CD14-positive monocyte (primary cell): ENCODE results near the gene KCTD14. TPM values are rescaled to one million over a fixed set of nuclear protein-coding genes. Genes with fewer than 3 reads are reported as not detected.

Experiments
- DNase-seq, 3 donors: peaks; one replicate each; pipeline ENCODE4 v3.0.0-alpha.2; 2011 to 2022
- H2AFZ ChIP-seq: 2 replicates; pipeline ENCODE4 v1.6.0; 2012; ENCODE audit warnings: mild to moderate bottlenecking, low read depth, low read length, inconsistent platforms; ENCODE audit not compliant: insufficient read depth, poor library complexity, severe bottlenecking
- H3K27ac ChIP-seq, 2 donors: 1 replicate in 1 of 2; 2 replicates in 1 of 2; pipeline ENCODE4 v1.5.1; 2012 to 2013; ENCODE audit warnings: low read length in 2 of 2, control low read depth in 1 of 2, inconsistent platforms in 1 of 2, low read depth in 1 of 2, mild to moderate bottlenecking in 1 of 2
- H3K27me3 ChIP-seq, 2 donors: one replicate each; pipeline versions ENCODE4 v1.6.0 to v1.6.1; 2011 to 2013; ENCODE audit warnings: low read length in 2 of 2; ENCODE audit not compliant: control insufficient read depth in 2 of 2, insufficient read depth in 2 of 2
- H3K36me3 ChIP-seq, 2 donors: replicated peaks in 1 of 2; 1 replicate in 1 of 2; 2 replicates in 1 of 2; pipeline versions ENCODE4 v1.5.1 to v1.6.1; 2012 to 2013; ENCODE audit warnings: low read length in 2 of 2, control low read depth in 1 of 2, inconsistent platforms in 1 of 2, mild to moderate bottlenecking in 1 of 2; ENCODE audit not compliant: insufficient read depth in 2 of 2, control insufficient read depth in 1 of 2
- H3K4me1 ChIP-seq, 2 donors: 1 replicate in 1 of 2; 2 replicates in 1 of 2; pipeline versions ENCODE4 v1.5.1 to v1.6.1; 2012 to 2013; ENCODE audit warnings: low read length in 2 of 2, control low read depth in 1 of 2, inconsistent platforms in 1 of 2, mild to moderate bottlenecking in 1 of 2, moderate library complexity in 1 of 2; ENCODE audit not compliant: insufficient read depth in 2 of 2, control insufficient read depth in 1 of 2
- H3K4me2 ChIP-seq: replicated peaks from 2 replicates; pipeline ENCODE3; 2012; ENCODE audit warnings: low read length, moderate library complexity, mild to moderate bottlenecking; ENCODE audit not compliant: poor library complexity, severe bottlenecking; ENCODE audit errors: extremely low read depth
- H3K4me3 ChIP-seq, 3 experiments: fragments of 200-600 bp in 1 of 3; sonication (generic) in 1 of 3; replicated peaks in 1 of 3; 1 replicate in 2 of 3; 2 replicates in 1 of 3; pipeline ENCODE4 v1.5.1; 2011 to 2013; ENCODE audit warnings: low read length in 3 of 3, mild to moderate bottlenecking in 3 of 3, control low read depth in 2 of 3, low read depth in 2 of 3, inconsistent platforms in 1 of 3, moderate library complexity in 1 of 3
- H3K79me2 ChIP-seq: 2 replicates; pipeline ENCODE4 v1.6.0; 2012; ENCODE audit warnings: mild to moderate bottlenecking, control low read depth, inconsistent platforms, low read length, moderate library complexity; ENCODE audit not compliant: insufficient read depth
- H3K9ac ChIP-seq: 2 replicates; pipeline ENCODE4 v1.6.0; 2017; ENCODE audit warnings: low read length, mild to moderate bottlenecking; ENCODE audit not compliant: insufficient read depth, poor library complexity, severe bottlenecking
- H3K9me3 ChIP-seq, 2 donors: replicated peaks in 1 of 2; 1 replicate in 1 of 2; 2 replicates in 1 of 2; pipeline versions ENCODE4 v1.5.1 to v1.6.1; 2012 to 2013; ENCODE audit warnings: low read length in 2 of 2, control low read depth in 1 of 2; ENCODE audit not compliant: control insufficient read depth in 1 of 2, insufficient read depth in 1 of 2
- H4K20me1 ChIP-seq: 2 replicates; pipeline ENCODE4 v1.6.0; 2012; ENCODE audit warnings: mild to moderate bottlenecking, low read length, control low read depth, moderate library complexity; ENCODE audit not compliant: insufficient read depth
- H3K27ac Mint-ChIP-seq, 7 donors: one replicate each; pipeline ENCODE4 v1.8.0; 2020; ENCODE audit warnings: mild to moderate bottlenecking in 7 of 7, mixed read lengths in 7 of 7, moderate library complexity in 6 of 7, inconsistent platforms in 2 of 7
- H3K27me3 Mint-ChIP-seq, 3 donors: one replicate each; pipeline ENCODE4 v1.8.0; 2021 to 2022; ENCODE audit warnings: low read depth in 3 of 3, mild to moderate bottlenecking in 3 of 3, mixed read lengths in 3 of 3, moderate library complexity in 3 of 3, inconsistent platforms in 1 of 3
- H3K36me3 Mint-ChIP-seq, 2 donors: one replicate each; pipeline ENCODE4 v1.8.0; 2020; ENCODE audit warnings: mixed read lengths in 2 of 2, inconsistent platforms in 1 of 2, mild to moderate bottlenecking in 1 of 2
- H3K4me1 Mint-ChIP-seq: one replicate; pipeline ENCODE4 v1.8.0; 2020; ENCODE audit warnings: mild to moderate bottlenecking, mixed read lengths
- H3K4me3 Mint-ChIP-seq, 2 donors: one replicate each; pipeline ENCODE4 v1.8.0; 2020; ENCODE audit warnings: mild to moderate bottlenecking in 2 of 2, mixed read lengths in 2 of 2, moderate library complexity in 1 of 2
- H3K9me3 Mint-ChIP-seq, 7 donors: one replicate each; pipeline ENCODE4 v1.8.0; 2020 to 2022; ENCODE audit warnings: mixed read lengths in 7 of 7, mild to moderate bottlenecking in 6 of 7, moderate library complexity in 6 of 7, inconsistent platforms in 2 of 7
- WGBS: methylation state at CpG from one replicate; pipeline ENCODE4 v1.1.5; 2013; ENCODE audit warnings: missing lambda C conversion rate; ENCODE audit not compliant: insufficient coverage; 5-methylcytosine and 5-hydroxymethylcytosine counted together
- intact Hi-C, 2 donors: fragments of 100-400 bp; cut with micrococcal nuclease; formaldehyde crosslinking; loops; one replicate each; pipeline versions ENCODE4 v1.15.0 to v1.15.1; 2023
- polyA plus RNA-seq, 3 donors: library from polyadenylated mRNA; depleted of rRNA in 1 of 3; unstranded in 2 of 3; stranded (reverse) in 1 of 3; fragments of 300-500 nt in 2 of 3; fragments of >200 nt in 1 of 3; fragmentation: Illumina TruSeq in 2 of 3; gene quantifications; 1 replicate in 2 of 3; 2 replicates in 1 of 3; pipeline ENCODE4 v1.2.3, GENCODE V29; 2012 to 2021
- TF ChIP-seq, protein P1 (sequence below): fragments of 200-600 bp; IDR thresholded peaks from one replicate; pipeline ENCODE4 v1.8.0; 2022; ENCODE audit warnings: antibody characterized with exemption, mild to moderate bottlenecking

The KCTD14 gene
- polyA plus RNA-seq, 3 donors, result 0.14 to 0.33 (median 0.23) TPM

GRCh38 chr11:78036313-78036712 lies 13.2 kb upstream of the KCTD14 start:
- intact Hi-C loops, result no loop called here
- Mint-ChIP-seq H3K9me3 (peaks cover 0 to 2% (median 0%) of the 10 kb centered on the region in 7 donors), H3K27me3 (no peaks in the 10 kb centered on the region), H3K4me3 (no peak overlapping the region), H3K4me1 (peaks cover 11% of the 10 kb centered on the region), H3K36me3 (no peaks in the 10 kb centered on the region), H3K27ac (no peak overlapping the region)
- Histone ChIP-seq H3K27me3 (no peaks in the 10 kb centered on the region), H2AFZ (no peak overlapping the region), H3K36me3 (no peaks in the 10 kb centered on the region), H3K4me1 (peaks cover 10 to 12% of the 10 kb centered on the region in 2 donors), H3K9me3 (no peaks in the 10 kb centered on the region), H3K79me2 (no peaks in the 10 kb centered on the region), H3K27ac (no peak overlapping the region), H4K20me1 (no peaks in the 10 kb centered on the region), H3K4me3 (no peak overlapping the region), H3K4me2 (no peak overlapping the region), H3K9ac (no peak overlapping the region)
- WGBS, result 88% methylated on average over 2 of the region's 3 CpGs
- no peak for DNase-seq
- TF ChIP-seq, protein P1, sequence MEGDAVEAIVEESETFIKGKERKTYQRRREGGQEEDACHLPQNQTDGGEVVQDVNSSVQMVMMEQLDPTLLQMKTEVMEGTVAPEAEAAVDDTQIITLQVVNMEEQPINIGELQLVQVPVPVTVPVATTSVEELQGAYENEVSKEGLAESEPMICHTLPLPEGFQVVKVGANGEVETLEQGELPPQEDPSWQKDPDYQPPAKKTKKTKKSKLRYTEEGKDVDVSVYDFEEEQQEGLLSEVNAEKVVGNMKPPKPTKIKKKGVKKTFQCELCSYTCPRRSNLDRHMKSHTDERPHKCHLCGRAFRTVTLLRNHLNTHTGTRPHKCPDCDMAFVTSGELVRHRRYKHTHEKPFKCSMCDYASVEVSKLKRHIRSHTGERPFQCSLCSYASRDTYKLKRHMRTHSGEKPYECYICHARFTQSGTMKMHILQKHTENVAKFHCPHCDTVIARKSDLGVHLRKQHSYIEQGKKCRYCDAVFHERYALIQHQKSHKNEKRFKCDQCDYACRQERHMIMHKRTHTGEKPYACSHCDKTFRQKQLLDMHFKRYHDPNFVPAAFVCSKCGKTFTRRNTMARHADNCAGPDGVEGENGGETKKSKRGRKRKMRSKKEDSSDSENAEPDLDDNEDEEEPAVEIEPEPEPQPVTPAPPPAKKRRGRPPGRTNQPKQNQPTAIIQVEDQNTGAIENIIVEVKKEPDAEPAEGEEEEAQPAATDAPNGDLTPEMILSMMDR, result no peak

DNA sequence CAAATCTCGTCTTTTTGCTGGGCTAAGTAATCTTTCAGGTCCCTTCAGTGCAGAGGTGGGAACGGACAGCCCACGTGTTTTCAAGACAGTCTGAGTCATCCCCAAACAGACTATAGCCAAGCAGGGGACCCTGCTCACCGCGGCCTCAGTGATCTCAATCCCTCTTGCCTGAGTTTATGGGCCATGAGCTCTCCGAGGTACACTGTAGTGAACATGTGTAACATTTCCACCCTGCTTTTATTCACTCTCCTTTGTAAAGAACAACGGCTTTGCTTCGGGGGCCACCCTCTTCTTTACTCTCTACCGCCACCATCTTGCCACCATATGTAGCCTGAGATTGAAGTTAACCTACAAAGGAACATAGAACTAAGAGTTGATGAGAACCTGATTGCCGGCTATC lies 11.5 kb upstream of the KCTD14 start:
- Histone ChIP-seq H3K27ac (no peak overlapping the region), H3K36me3 (no peaks in the 10 kb centered on the region), H3K79me2 (no peaks in the 10 kb centered on the region), H3K9ac (no peak overlapping the region), H2AFZ (no peak overlapping the region), H3K27me3 (no peaks in the 10 kb centered on the region), H3K4me2 (no peak overlapping the region), H3K4me1 (peaks cover 2 to 4% of the 10 kb centered on the region in 2 donors), H3K4me3 (no peak overlapping the region), H4K20me1 (no peaks in the 10 kb centered on the region), H3K9me3 (no peaks in the 10 kb centered on the region)
- Mint-ChIP-seq H3K27ac (peak overlapping the region in 1 of 7 donors; percentile 39), H3K9me3 (peaks cover 0 to 2% (median 0%) of the 10 kb centered on the region in 7 donors), H3K36me3 (no peaks in the 10 kb centered on the region), H3K27me3 (peaks cover 0 to 5% (median 3%) of the 10 kb centered on the region in 3 donors), H3K4me3 (no peak overlapping the region), H3K4me1 (peaks cover 3% of the 10 kb centered on the region)
- WGBS, result 93% methylated on average over 7 of the region's 10 CpGs
- DNase-seq, result no peak
- TF ChIP-seq, protein P1, result no peak
- intact Hi-C loops, result no loop called here
